Heart left ventricle (tissue), 13 donors: Measurements from ENCODE around the gene LRRC27.

ENCODE experiments used
- POLR2A ChIP-seq, 2 donors: fragments of 450-650 bp; IDR thresholded peaks; one replicate each; pipeline ENCODE4 v1.6.1; 2017; ENCODE audit warnings: antibody characterized with exemption in 2 of 2, mild to moderate bottlenecking in 2 of 2, moderate library complexity in 2 of 2
- TF ChIP-seq, protein P1 (sequence below), 12 donors: fragments of 200-600 bp; sonication (generic) in 4 of 12; IDR thresholded peaks; one replicate each; pipeline versions ENCODE4 v1.5.0 to v1.8.0; 2018 to 2022; ENCODE audit warnings: antibody characterized with exemption in 12 of 12, mild to moderate bottlenecking in 5 of 12
- donor health status: ischemic (EF 13 %, LVEDD 7.1; RV severe dilation, severe dysfunction).
- donor health status: DM: no; HTN: yes; CAD: no.
- donor health status: DM: no; HTN: no; CAD: no.
- donor health status: ischemic (EF 25% LVEDD 6.9; RV normal size, moderate dysfunction).
- donor health status: ischemic (EF 25% LVEDD 5.7; RV mildly dilated, moderate dysfunction).
- donor health status: ischemic (EF 35%, LVEDD 5.7; RV mildly dilated, moderate dysfunction).
- donor health status: nonischemic (EF 11% LVEDD 7.7; RV severe dilation, severe dysfunction).
- donor health status: DM: yes; HTN: yes; CAD: no.
- donor health status: PGD.
- donor health status: ischemic (EF 29% LVEDD 5.4; RV normal size, mild dysfunction).
- donor health status: nonischemic (EF 23%, LVEDD 6.1; RV moderate dilation, normal function).

DNA sequence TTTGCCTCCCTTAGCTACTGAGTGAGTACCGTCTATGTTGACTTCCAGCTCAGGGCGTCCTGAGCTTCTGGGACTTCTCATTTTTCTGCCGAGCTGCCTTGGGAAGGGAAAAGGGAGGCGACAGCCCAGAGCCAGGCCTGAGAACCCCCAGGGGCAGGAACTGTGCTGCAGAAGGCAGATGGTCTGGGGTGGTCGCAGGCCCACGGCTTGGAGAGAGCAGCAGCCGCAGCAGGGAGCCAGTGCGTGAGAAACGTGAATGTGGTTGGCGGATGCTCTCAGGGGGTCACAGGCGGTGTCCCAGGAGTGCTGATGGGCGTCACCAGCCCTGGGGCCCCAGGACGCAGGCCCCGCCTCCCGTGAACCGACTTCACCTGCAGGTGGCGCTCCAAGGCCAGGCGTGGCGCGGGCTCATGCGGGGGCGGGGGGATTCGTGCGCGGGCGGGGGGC is 55.8 kb downstream of the LRRC27 start:
- TF ChIP-seq, protein P1, sequence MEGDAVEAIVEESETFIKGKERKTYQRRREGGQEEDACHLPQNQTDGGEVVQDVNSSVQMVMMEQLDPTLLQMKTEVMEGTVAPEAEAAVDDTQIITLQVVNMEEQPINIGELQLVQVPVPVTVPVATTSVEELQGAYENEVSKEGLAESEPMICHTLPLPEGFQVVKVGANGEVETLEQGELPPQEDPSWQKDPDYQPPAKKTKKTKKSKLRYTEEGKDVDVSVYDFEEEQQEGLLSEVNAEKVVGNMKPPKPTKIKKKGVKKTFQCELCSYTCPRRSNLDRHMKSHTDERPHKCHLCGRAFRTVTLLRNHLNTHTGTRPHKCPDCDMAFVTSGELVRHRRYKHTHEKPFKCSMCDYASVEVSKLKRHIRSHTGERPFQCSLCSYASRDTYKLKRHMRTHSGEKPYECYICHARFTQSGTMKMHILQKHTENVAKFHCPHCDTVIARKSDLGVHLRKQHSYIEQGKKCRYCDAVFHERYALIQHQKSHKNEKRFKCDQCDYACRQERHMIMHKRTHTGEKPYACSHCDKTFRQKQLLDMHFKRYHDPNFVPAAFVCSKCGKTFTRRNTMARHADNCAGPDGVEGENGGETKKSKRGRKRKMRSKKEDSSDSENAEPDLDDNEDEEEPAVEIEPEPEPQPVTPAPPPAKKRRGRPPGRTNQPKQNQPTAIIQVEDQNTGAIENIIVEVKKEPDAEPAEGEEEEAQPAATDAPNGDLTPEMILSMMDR (IDR thresholded peaks at IDR 0.05): peak; percentile 44 to 69 (median 61)
- TF ChIP-seq POLR2A (IDR thresholded peaks at IDR 0.05): no peak
